ENCODE measurements around the gene CD109. TPM values are rescaled to one million over a fixed set of nuclear protein-coding genes. Genes with fewer than 3 reads are reported as not detected.
A peak's percentile ranks its signal among the peaks of the same experiment; 100 is the strongest.
"Not testable (repeated sequence)": the region's sequence is repeated elsewhere in the genome, so short reads cannot be mapped to it uniquely, and the experiment has no call there.

The CD109 gene
- total RNA-seq, 1 donor from 2014 or later: 14.3 TPM

DNA sequence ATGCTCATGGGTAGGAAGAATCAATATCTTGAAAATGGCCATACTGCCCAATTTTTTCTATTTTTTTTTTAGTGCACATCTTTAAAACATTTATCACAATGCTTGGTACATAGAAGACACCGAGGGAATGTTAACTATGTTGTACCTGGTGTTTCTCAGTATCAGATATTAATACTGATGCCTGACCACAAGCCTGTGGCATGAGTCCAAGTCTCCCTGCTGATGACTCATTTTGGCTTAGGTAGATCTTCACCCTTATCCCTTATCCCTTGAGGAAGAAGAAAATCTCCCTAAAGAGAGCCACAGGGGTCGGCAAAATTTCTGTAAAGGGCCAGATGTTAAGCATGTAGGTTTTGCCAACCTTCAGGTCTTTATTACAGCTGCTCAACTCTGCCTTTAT, 14.5 kb downstream of the CD109 start:
- H3K9me3 Mint-ChIP-seq (ENCODE audit: unreplicated experiment): no peaks in the 10 kb centered on the region
- no peak overlapping the region for H3K4me3 Mint-ChIP-seq (ENCODE audit: unreplicated experiment)
- TF ChIP-seq CTCF (IDR thresholded peaks at IDR 0.05): no peak
- peaks cover 3% of the 10 kb centered on the region for H3K36me3 Mint-ChIP-seq (ENCODE audit: unreplicated experiment)
- no peak for DNase-seq (ENCODE audit: extremely low spot score, unreplicated experiment)
- no peak overlapping the region for H3K27ac Mint-ChIP-seq (ENCODE audit: unreplicated experiment)
- H3K27me3 Mint-ChIP-seq (ENCODE audit: unreplicated experiment): no peaks in the 10 kb centered on the region
- H3K4me1 Mint-ChIP-seq (ENCODE audit: unreplicated experiment): peaks cover 8% of the 10 kb centered on the region

DNA sequence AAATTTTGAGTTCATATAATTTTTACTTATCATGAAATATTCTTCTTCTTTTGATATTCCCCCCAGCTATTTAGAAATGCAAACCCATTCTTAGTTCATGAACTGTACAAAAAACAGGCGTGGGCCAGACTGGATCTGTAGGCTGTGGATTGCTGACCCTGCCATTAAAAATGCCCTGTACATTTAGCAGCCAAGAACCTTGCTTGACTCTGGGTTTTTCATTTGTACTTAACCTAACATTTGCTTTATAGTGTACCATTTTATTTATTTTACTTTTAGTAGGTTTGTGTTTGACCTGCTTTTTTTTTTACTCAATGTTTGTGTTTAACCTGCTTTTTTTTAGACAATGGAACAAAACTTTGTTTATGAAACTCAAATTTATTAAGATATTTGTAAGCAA, 14.9 kb downstream of the CD109 start:
- Mint-ChIP-seq H3K4me3 (ENCODE audit: unreplicated experiment) (no peak overlapping the region), H3K9me3 (ENCODE audit: unreplicated experiment) (peaks cover 2% of the 10 kb centered on the region), H3K4me1 (ENCODE audit: unreplicated experiment) (peaks cover 8% of the 10 kb centered on the region), H3K36me3 (ENCODE audit: unreplicated experiment) (peaks cover 3% of the 10 kb centered on the region), H3K27ac (ENCODE audit: unreplicated experiment) (no peak overlapping the region), H3K27me3 (ENCODE audit: unreplicated experiment) (no peaks in the 10 kb centered on the region)
- DNase-seq (ENCODE audit: extremely low spot score, unreplicated experiment): no peak
- TF ChIP-seq CTCF (IDR thresholded peaks at IDR 0.05): no peak

- Mint-ChIP-seq H3K4me1 (ENCODE audit: unreplicated experiment) (peaks cover 8% of the 10 kb centered on the region), H3K27me3 (ENCODE audit: unreplicated experiment) (no peaks in the 10 kb centered on the region)
- TF ChIP-seq CTCF (IDR thresholded peaks at IDR 0.05): no peak
These were observed 16.7 kb downstream of the CD109 start for GRCh38 chr6:73712535-73713173.

GRCh38 chr6:73713426-73714147, 17.6 kb downstream of the CD109 start:
- Mint-ChIP-seq H3K27ac (ENCODE audit: unreplicated experiment) (peak overlapping the region; percentile 11), H3K27me3 (ENCODE audit: unreplicated experiment) (no peaks in the 10 kb centered on the region), H3K9me3 (ENCODE audit: unreplicated experiment) (peaks cover 14% of the 10 kb centered on the region), H3K36me3 (ENCODE audit: unreplicated experiment) (peaks cover 13% of the 10 kb centered on the region), H3K4me1 (ENCODE audit: unreplicated experiment) (peaks cover 8% of the 10 kb centered on the region), H3K4me3 (ENCODE audit: unreplicated experiment) (no peak overlapping the region)
- no peak for DNase-seq (ENCODE audit: extremely low spot score, unreplicated experiment)
- no peak for TF ChIP-seq CTCF (IDR thresholded peaks at IDR 0.05)

More at GRCh38 chr6:73712535-73713173, 16.7 kb downstream of the CD109 start:
- Mint-ChIP-seq H3K9me3 (ENCODE audit: unreplicated experiment) (peaks cover 14% of the 10 kb centered on the region), H3K36me3 (ENCODE audit: unreplicated experiment) (peaks cover 13% of the 10 kb centered on the region), H3K4me3 (ENCODE audit: unreplicated experiment) (no peak overlapping the region), H3K27ac (ENCODE audit: unreplicated experiment) (no peak overlapping the region)
- DNase-seq (ENCODE audit: extremely low spot score, unreplicated experiment): no peak

DNA sequence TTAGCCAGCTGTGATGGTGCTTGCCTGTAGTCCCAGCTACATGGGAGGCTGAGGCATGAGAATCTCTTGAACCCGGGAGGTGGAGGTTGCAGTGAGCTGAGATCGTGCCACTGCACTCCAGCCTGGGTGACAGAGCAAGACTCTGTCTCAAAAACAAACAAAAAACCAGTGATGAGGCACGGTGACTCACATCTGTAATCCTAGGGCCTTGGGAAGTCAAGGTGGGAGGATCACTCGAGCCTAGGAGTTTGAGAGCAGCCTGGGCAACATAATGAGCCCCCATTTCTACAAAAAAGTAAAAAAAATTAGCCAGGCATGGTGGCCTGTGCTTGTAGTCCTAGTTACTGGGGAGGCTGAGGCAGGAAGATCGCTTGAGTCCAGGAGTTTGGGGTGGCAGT, 19.1 kb downstream of the CD109 start:
- H3K4me3 Mint-ChIP-seq (ENCODE audit: unreplicated experiment); DNase-seq (ENCODE audit: extremely low spot score, unreplicated experiment); H3K4me1 Mint-ChIP-seq (ENCODE audit: unreplicated experiment); H3K27ac Mint-ChIP-seq (ENCODE audit: unreplicated experiment); H3K27me3 Mint-ChIP-seq (ENCODE audit: unreplicated experiment): not testable (repeated sequence)
- Mint-ChIP-seq H3K36me3 (ENCODE audit: unreplicated experiment) (peaks cover 12% of the 10 kb centered on the region), H3K9me3 (ENCODE audit: unreplicated experiment) (peaks cover 14% of the 10 kb centered on the region)
